CD14-positive monocyte (primary cell): Measurements from ENCODE around the gene PCGF1. TPM values are rescaled to one million over a fixed set of nuclear protein-coding genes. Genes with fewer than 3 reads are reported as not detected.

Experiments
- DNase-seq, 3 donors: peaks; one replicate each; pipeline ENCODE4 v3.0.0-alpha.2; 2011 to 2022
- H2AFZ ChIP-seq: 2 replicates; pipeline ENCODE4 v1.6.0; 2012; ENCODE audit warnings: mild to moderate bottlenecking, low read depth, low read length, inconsistent platforms; ENCODE audit not compliant: insufficient read depth, poor library complexity, severe bottlenecking
- H3K27ac ChIP-seq, 2 donors: 1 replicate in 1 of 2; 2 replicates in 1 of 2; pipeline ENCODE4 v1.5.1; 2012 to 2013; ENCODE audit warnings: low read length in 2 of 2, control low read depth in 1 of 2, inconsistent platforms in 1 of 2, low read depth in 1 of 2, mild to moderate bottlenecking in 1 of 2
- H3K27me3 ChIP-seq, 2 donors: one replicate each; pipeline versions ENCODE4 v1.6.0 to v1.6.1; 2011 to 2013; ENCODE audit warnings: low read length in 2 of 2; ENCODE audit not compliant: control insufficient read depth in 2 of 2, insufficient read depth in 2 of 2
- H3K36me3 ChIP-seq, 2 donors: replicated peaks in 1 of 2; 1 replicate in 1 of 2; 2 replicates in 1 of 2; pipeline versions ENCODE4 v1.5.1 to v1.6.1; 2012 to 2013; ENCODE audit warnings: low read length in 2 of 2, control low read depth in 1 of 2, inconsistent platforms in 1 of 2, mild to moderate bottlenecking in 1 of 2; ENCODE audit not compliant: insufficient read depth in 2 of 2, control insufficient read depth in 1 of 2
- H3K4me1 ChIP-seq, 2 donors: 1 replicate in 1 of 2; 2 replicates in 1 of 2; pipeline versions ENCODE4 v1.5.1 to v1.6.1; 2012 to 2013; ENCODE audit warnings: low read length in 2 of 2, control low read depth in 1 of 2, inconsistent platforms in 1 of 2, mild to moderate bottlenecking in 1 of 2, moderate library complexity in 1 of 2; ENCODE audit not compliant: insufficient read depth in 2 of 2, control insufficient read depth in 1 of 2
- H3K4me2 ChIP-seq: replicated peaks from 2 replicates; pipeline ENCODE3; 2012; ENCODE audit warnings: low read length, moderate library complexity, mild to moderate bottlenecking; ENCODE audit not compliant: poor library complexity, severe bottlenecking; ENCODE audit errors: extremely low read depth
- H3K4me3 ChIP-seq, 3 experiments: fragments of 200-600 bp in 1 of 3; sonication (generic) in 1 of 3; replicated peaks in 1 of 3; 1 replicate in 2 of 3; 2 replicates in 1 of 3; pipeline ENCODE4 v1.5.1; 2011 to 2013; ENCODE audit warnings: low read length in 3 of 3, mild to moderate bottlenecking in 3 of 3, control low read depth in 2 of 3, low read depth in 2 of 3, inconsistent platforms in 1 of 3, moderate library complexity in 1 of 3
- H3K79me2 ChIP-seq: 2 replicates; pipeline ENCODE4 v1.6.0; 2012; ENCODE audit warnings: mild to moderate bottlenecking, control low read depth, inconsistent platforms, low read length, moderate library complexity; ENCODE audit not compliant: insufficient read depth
- H3K9ac ChIP-seq: 2 replicates; pipeline ENCODE4 v1.6.0; 2017; ENCODE audit warnings: low read length, mild to moderate bottlenecking; ENCODE audit not compliant: insufficient read depth, poor library complexity, severe bottlenecking
- H3K9me3 ChIP-seq, 2 donors: replicated peaks in 1 of 2; 1 replicate in 1 of 2; 2 replicates in 1 of 2; pipeline versions ENCODE4 v1.5.1 to v1.6.1; 2012 to 2013; ENCODE audit warnings: low read length in 2 of 2, control low read depth in 1 of 2; ENCODE audit not compliant: control insufficient read depth in 1 of 2, insufficient read depth in 1 of 2
- H4K20me1 ChIP-seq: 2 replicates; pipeline ENCODE4 v1.6.0; 2012; ENCODE audit warnings: mild to moderate bottlenecking, low read length, control low read depth, moderate library complexity; ENCODE audit not compliant: insufficient read depth
- H3K27ac Mint-ChIP-seq, 7 donors: one replicate each; pipeline ENCODE4 v1.8.0; 2020; ENCODE audit warnings: mild to moderate bottlenecking in 7 of 7, mixed read lengths in 7 of 7, moderate library complexity in 6 of 7, inconsistent platforms in 2 of 7
- H3K27me3 Mint-ChIP-seq, 3 donors: one replicate each; pipeline ENCODE4 v1.8.0; 2021 to 2022; ENCODE audit warnings: low read depth in 3 of 3, mild to moderate bottlenecking in 3 of 3, mixed read lengths in 3 of 3, moderate library complexity in 3 of 3, inconsistent platforms in 1 of 3
- H3K36me3 Mint-ChIP-seq, 2 donors: one replicate each; pipeline ENCODE4 v1.8.0; 2020; ENCODE audit warnings: mixed read lengths in 2 of 2, inconsistent platforms in 1 of 2, mild to moderate bottlenecking in 1 of 2
- H3K4me1 Mint-ChIP-seq: one replicate; pipeline ENCODE4 v1.8.0; 2020; ENCODE audit warnings: mild to moderate bottlenecking, mixed read lengths
- H3K4me3 Mint-ChIP-seq, 2 donors: one replicate each; pipeline ENCODE4 v1.8.0; 2020; ENCODE audit warnings: mild to moderate bottlenecking in 2 of 2, mixed read lengths in 2 of 2, moderate library complexity in 1 of 2
- H3K9me3 Mint-ChIP-seq, 7 donors: one replicate each; pipeline ENCODE4 v1.8.0; 2020 to 2022; ENCODE audit warnings: mixed read lengths in 7 of 7, mild to moderate bottlenecking in 6 of 7, moderate library complexity in 6 of 7, inconsistent platforms in 2 of 7
- whole genome bisulfite sequencing: methylation state at CpG from one replicate; pipeline ENCODE4 v1.1.5; 2013; ENCODE audit warnings: missing lambda C conversion rate; ENCODE audit not compliant: insufficient coverage; 5-methylcytosine and 5-hydroxymethylcytosine counted together
- intact Hi-C, 2 donors: fragments of 100-400 bp; cut with micrococcal nuclease; formaldehyde crosslinking; loops; one replicate each; pipeline versions ENCODE4 v1.15.0 to v1.15.1; 2023
- polyA plus RNA-seq, 3 donors: library from polyadenylated mRNA; depleted of rRNA in 1 of 3; unstranded in 2 of 3; stranded (reverse) in 1 of 3; fragments of 300-500 nt in 2 of 3; fragments of >200 nt in 1 of 3; fragmentation: Illumina TruSeq in 2 of 3; gene quantifications; 1 replicate in 2 of 3; 2 replicates in 1 of 3; pipeline ENCODE4 v1.2.3, GENCODE V29; 2012 to 2021
- TF ChIP-seq, protein P1 (sequence below): fragments of 200-600 bp; IDR thresholded peaks from one replicate; pipeline ENCODE4 v1.8.0; 2022; ENCODE audit warnings: antibody characterized with exemption, mild to moderate bottlenecking

The PCGF1 gene
- polyA plus RNA-seq, 3 donors = 18.0 to 30.5 (median 20.5) TPM

- Histone ChIP-seq H3K9ac (peak within 1 kb of the TSS; percentile 96), H3K27me3 (no peaks in the 10 kb centered on the region), H3K9me3 (no peaks in the 10 kb centered on the region), H3K4me1 (peaks cover 28 to 46% of the 10 kb centered on the region in 2 donors), H3K4me2 (peak within 1 kb of the TSS; percentile 96), H2AFZ (peak within 1 kb of the TSS; percentile 93), H3K36me3 (peaks cover 23 to 43% of the 10 kb centered on the region in 2 donors), H3K79me2 (peaks cover 29% of the 10 kb centered on the region), H3K27ac (peak within 1 kb of the TSS; percentile 91 to 95), H4K20me1 (peaks cover 26% of the 10 kb centered on the region), H3K4me3 (peak within 1 kb of the TSS; percentile 65 to 96 (median 87))
- TF ChIP-seq, protein P1, sequence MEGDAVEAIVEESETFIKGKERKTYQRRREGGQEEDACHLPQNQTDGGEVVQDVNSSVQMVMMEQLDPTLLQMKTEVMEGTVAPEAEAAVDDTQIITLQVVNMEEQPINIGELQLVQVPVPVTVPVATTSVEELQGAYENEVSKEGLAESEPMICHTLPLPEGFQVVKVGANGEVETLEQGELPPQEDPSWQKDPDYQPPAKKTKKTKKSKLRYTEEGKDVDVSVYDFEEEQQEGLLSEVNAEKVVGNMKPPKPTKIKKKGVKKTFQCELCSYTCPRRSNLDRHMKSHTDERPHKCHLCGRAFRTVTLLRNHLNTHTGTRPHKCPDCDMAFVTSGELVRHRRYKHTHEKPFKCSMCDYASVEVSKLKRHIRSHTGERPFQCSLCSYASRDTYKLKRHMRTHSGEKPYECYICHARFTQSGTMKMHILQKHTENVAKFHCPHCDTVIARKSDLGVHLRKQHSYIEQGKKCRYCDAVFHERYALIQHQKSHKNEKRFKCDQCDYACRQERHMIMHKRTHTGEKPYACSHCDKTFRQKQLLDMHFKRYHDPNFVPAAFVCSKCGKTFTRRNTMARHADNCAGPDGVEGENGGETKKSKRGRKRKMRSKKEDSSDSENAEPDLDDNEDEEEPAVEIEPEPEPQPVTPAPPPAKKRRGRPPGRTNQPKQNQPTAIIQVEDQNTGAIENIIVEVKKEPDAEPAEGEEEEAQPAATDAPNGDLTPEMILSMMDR = no peak
- Mint-ChIP-seq H3K4me1 (peaks cover 42% of the 10 kb centered on the region), H3K27me3 (peaks cover 0 to 5% (median 3%) of the 10 kb centered on the region in 3 donors), H3K27ac (peak within 1 kb of the TSS; percentile 95 to 98 (median 96)), H3K9me3 (peaks cover 0 to 8% (median 0%) of the 10 kb centered on the region in 7 donors), H3K4me3 (peak within 1 kb of the TSS; percentile 94 to 98), H3K36me3 (peaks cover 40 to 52% of the 10 kb centered on the region in 2 donors)
- intact Hi-C loops = loop anchor here (1.0 to 10.0 kb wide), 5 partner anchors 22 to 72 kb away; partner anchors contain the start of genes CCDC142 (in 2 of the 2), INO80B (in 2 of the 2), TTC31 (in 2 of the 2) and WBP1 (in 2 of the 2)
- peak; percentile 91 to 98 (median 96) for DNase-seq
- under 1% methylated on average over 85 of the region's 87 CpGs for WGBS
These were observed 22.1 kb upstream of the PCGF1 start, which contains the start of the genes AUP1 and HTRA2 for GRCh38 chr2:74529357-74530238. Gene AUP1 (minus strand): TSS chr2:74529706. CDS start chr2:74529629, 77 bp downstream. Gene HTRA2 (plus strand): TSS chr2:74529933. CDS start chr2:74530007, 74 bp downstream.
